ENCODE measurements around the gene METTL8. TPM values are rescaled to one million over a fixed set of nuclear protein-coding genes. Genes with fewer than 3 reads are reported as not detected.

The METTL8 gene
- polyA plus RNA-seq, 2 of the 4 experiments (the other 2 are of a cell fraction): 21.8 to 58.3 TPM

DNA sequence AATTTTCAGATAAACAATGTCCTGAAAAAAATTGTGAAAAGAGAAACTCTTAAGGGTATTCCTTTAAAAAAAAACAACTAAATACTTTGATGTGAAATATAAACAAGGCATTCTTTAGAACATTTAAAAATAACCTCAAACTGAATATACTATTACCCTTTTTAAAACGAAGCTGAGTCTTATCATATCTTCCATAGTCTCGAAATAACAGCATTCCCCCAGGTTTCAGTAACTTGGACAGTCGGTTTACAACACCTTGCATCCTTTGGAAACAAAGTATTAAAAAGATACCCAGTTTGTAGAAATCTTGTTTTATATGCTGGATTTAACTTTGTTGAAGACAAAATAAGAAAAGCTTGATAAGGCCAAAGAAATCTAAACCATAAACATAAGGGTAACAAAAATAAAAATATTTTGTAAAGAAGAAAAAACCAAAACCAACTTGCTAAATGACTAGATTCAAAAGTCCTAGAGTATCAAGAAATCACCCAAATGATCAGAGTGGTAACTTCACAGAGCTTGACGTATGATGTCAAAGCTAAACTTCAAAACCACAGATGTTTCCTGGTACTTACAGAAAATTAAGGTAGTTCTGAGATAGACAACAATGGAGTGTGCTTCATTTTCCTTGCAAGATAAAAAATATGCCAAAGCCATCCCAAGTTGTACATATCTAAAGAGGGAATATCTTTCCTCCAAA lies 107.8 kb downstream of the METTL8 start:
- FAIRE-seq (no peak), DNase-seq (ENCODE audit: low read depth in 1 of 2, low spot score in 1 of 2) (no peak), ATAC-seq (no peak)
- no peak for TF ChIP-seq BHLHE40 (IDR thresholded peaks at IDR 0.05; ENCODE audit: low read depth, low read length)
- no peak for TF ChIP-seq MYC (IDR thresholded peaks at IDR 0.05; ENCODE audit: borderline replicate concordance, low read length)
- TF ChIP-seq CBX2 (IDR thresholded peaks at IDR 0.05; ENCODE audit: borderline replicate concordance, low read depth): no peak
- TF ChIP-seq RNF2 (IDR thresholded peaks at IDR 0.05; ENCODE audit: borderline replicate concordance, low read depth): no peak
- TF ChIP-seq, protein P1, sequence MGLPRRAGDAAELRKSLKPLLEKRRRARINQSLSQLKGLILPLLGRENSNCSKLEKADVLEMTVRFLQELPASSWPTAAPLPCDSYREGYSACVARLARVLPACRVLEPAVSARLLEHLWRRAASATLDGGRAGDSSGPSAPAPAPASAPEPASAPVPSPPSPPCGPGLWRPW (IDR thresholded peaks at IDR 0.05): no peak
- no peak for TF ChIP-seq RFX5 (IDR thresholded peaks at IDR 0.05)
- TF ChIP-seq, protein P2, sequence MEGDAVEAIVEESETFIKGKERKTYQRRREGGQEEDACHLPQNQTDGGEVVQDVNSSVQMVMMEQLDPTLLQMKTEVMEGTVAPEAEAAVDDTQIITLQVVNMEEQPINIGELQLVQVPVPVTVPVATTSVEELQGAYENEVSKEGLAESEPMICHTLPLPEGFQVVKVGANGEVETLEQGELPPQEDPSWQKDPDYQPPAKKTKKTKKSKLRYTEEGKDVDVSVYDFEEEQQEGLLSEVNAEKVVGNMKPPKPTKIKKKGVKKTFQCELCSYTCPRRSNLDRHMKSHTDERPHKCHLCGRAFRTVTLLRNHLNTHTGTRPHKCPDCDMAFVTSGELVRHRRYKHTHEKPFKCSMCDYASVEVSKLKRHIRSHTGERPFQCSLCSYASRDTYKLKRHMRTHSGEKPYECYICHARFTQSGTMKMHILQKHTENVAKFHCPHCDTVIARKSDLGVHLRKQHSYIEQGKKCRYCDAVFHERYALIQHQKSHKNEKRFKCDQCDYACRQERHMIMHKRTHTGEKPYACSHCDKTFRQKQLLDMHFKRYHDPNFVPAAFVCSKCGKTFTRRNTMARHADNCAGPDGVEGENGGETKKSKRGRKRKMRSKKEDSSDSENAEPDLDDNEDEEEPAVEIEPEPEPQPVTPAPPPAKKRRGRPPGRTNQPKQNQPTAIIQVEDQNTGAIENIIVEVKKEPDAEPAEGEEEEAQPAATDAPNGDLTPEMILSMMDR (IDR thresholded peaks at IDR 0.05): no peak
- TF ChIP-seq HOXB13 (CRISPR knock-in tag; IDR thresholded peaks at IDR 0.05; ENCODE audit: low read depth): no peak
- TF ChIP-seq RCOR1 (IDR thresholded peaks at IDR 0.05; ENCODE audit: low read depth, low read length): no peak
- TF ChIP-seq ZNF302 (CRISPR knock-in tag; IDR thresholded peaks at IDR 0.05): no peak
- TF ChIP-seq ZC3H11A (IDR thresholded peaks at IDR 0.05): no peak
- TF ChIP-seq HEYL (CRISPR knock-in tag; IDR thresholded peaks at IDR 0.05): no peak
- TF ChIP-seq ZFP36 (IDR thresholded peaks at IDR 0.05; ENCODE audit: borderline replicate concordance, partially characterized antibody): no peak
- no peak for TF ChIP-seq CHD4 (IDR thresholded peaks at IDR 0.05; ENCODE audit: borderline replicate concordance)
- no peak for TF ChIP-seq CBX8 (IDR thresholded peaks at IDR 0.05)
- Histone ChIP-seq H3K9me3 (no peaks in the 10 kb centered on the region), H3K4me3 (no peak overlapping the region), H3K4me2 (no peak overlapping the region), H3K27ac (no peak overlapping the region), H3K4me1 (no peaks in the 10 kb centered on the region)
- CTCF ChIA-PET: interaction anchor here (1.3 to 1.6 kb wide), 3 partner anchors 10 to 353 kb away, joined by 3 to 4 read pairs (median 4); no protein-coding TSS in a partner anchor
- 93% methylated on average over 4 of the region's 4 CpGs for WGBS (ENCODE audit: missing lambda C conversion rate)
- POLR2A ChIA-PET: no interaction called here

DNA sequence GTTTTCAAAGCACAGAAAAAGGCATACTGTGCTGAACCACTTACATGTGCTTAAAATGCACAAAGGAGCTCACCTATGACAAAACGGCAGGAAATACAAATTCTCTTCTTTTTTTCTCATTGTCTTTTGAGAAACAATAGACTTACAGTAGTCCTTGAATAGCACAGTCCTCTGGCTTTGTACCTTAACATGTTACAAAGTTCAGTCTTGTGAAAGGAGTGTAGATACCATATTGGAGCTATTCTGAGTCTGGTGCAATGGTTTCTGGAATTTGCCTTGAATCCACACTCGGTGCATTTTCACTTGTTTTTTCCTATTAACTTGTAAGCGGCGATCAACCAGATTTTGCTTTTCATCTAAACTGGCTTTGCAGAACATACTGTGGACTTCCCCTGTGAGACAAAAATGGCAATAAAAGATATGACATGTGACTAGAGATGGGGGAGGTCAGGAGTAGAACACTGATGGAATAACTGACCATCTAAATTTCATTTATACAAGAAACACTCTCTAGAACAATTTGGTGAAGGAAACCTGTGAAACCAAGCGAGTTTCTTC lies 109.7 kb downstream of the METTL8 start:
- Histone ChIP-seq H3K4me1 (no peaks in the 10 kb centered on the region), H3K9me3 (no peaks in the 10 kb centered on the region), H3K27ac (no peak overlapping the region), H3K4me3 (no peak overlapping the region), H3K4me2 (no peak overlapping the region)
- no peak for ATAC-seq
- POLR2A ChIA-PET: no interaction called here
- 81% methylated on average over 5 of the region's 5 CpGs for WGBS (ENCODE audit: missing lambda C conversion rate)
- no peak for FAIRE-seq
- no peak for TF ChIP-seq RAD21 (conservative IDR thresholded peaks at IDR 0.05 in 1 of 2, IDR thresholded peaks at IDR 0.05 in 1 of 2)
- no peak for TF ChIP-seq ZFP36 (IDR thresholded peaks at IDR 0.05; ENCODE audit: borderline replicate concordance, partially characterized antibody)
- no peak for TF ChIP-seq RCOR1 (IDR thresholded peaks at IDR 0.05; ENCODE audit: low read depth, low read length)
- TF ChIP-seq NPAS2 (CRISPR knock-in tag; IDR thresholded peaks at IDR 0.05; ENCODE audit: borderline replicate concordance): no peak
- TF ChIP-seq ESRRA (IDR thresholded peaks at IDR 0.05; ENCODE audit: borderline replicate concordance, low read length): no peak
- TF ChIP-seq CHD2 (IDR thresholded peaks at IDR 0.05; ENCODE audit: low read length, partially characterized antibody): no peak
- TF ChIP-seq FOSL2 (IDR thresholded peaks at IDR 0.05): no peak
- TF ChIP-seq FOSL2 (CRISPR knock-in tag; IDR thresholded peaks at IDR 0.05): no peak
- TF ChIP-seq FOSB (CRISPR knock-in tag; IDR thresholded peaks at IDR 0.05): no peak
- no peak for DNase-seq (ENCODE audit: low read depth in 1 of 2, low spot score in 1 of 2)
- CTCF ChIA-PET: no interaction called here

DNA sequence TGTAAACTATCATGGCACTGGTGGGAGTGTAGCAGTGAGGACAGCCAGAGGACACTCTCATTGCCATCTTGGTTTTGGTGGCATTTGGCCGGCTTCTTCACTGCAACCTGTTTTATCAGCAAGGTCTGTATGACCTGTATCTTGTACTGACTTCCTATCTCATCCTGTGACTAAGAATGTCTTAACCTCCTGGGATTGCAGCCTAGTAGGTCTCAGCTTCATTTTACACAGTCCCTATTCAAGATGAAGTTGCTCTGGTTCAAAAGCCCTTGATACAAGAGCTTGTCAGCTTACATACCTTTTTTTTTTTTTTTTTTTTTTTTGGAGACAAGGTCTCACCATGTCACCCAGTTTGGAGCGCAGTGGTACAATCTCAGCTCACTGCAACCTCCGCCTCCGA lies 110.9 kb downstream of the METTL8 start:
- H3K4me1 ChIP-seq: no peaks in the 10 kb centered on the region
- WGBS (ENCODE audit: missing lambda C conversion rate): 100% methylated on average over 4 of the region's 4 CpGs
- no peak for FAIRE-seq
- no peak overlapping the region for H3K4me2 ChIP-seq
- no peak for DNase-seq (ENCODE audit: low read depth in 1 of 2, low spot score in 1 of 2)
- H3K9me3 ChIP-seq: no peaks in the 10 kb centered on the region
- ChIA-PET CTCF (no interaction called here), POLR2A (no interaction called here)
- ATAC-seq: no peak
- H3K4me3 ChIP-seq: no peak overlapping the region
- no peak overlapping the region for H3K27ac ChIP-seq
- TF ChIP-seq HOXA7 (CRISPR knock-in tag; IDR thresholded peaks at IDR 0.05) (no peak), ZFP36 (IDR thresholded peaks at IDR 0.05; ENCODE audit: borderline replicate concordance, partially characterized antibody) (no peak), TFCP2L1 (CRISPR knock-in tag; IDR thresholded peaks at IDR 0.05) (no peak), RNF2 (IDR thresholded peaks at IDR 0.05; ENCODE audit: borderline replicate concordance, low read depth) (no peak), NFE2L2 (conservative IDR thresholded peaks at IDR 0.05; ENCODE audit: low read length) (no peak), BHLHE40 (IDR thresholded peaks at IDR 0.05; ENCODE audit: low read depth, low read length) (no peak), CBX2 (IDR thresholded peaks at IDR 0.05; ENCODE audit: borderline replicate concordance, low read depth) (no peak)
- TF ChIP-seq, protein P3, sequence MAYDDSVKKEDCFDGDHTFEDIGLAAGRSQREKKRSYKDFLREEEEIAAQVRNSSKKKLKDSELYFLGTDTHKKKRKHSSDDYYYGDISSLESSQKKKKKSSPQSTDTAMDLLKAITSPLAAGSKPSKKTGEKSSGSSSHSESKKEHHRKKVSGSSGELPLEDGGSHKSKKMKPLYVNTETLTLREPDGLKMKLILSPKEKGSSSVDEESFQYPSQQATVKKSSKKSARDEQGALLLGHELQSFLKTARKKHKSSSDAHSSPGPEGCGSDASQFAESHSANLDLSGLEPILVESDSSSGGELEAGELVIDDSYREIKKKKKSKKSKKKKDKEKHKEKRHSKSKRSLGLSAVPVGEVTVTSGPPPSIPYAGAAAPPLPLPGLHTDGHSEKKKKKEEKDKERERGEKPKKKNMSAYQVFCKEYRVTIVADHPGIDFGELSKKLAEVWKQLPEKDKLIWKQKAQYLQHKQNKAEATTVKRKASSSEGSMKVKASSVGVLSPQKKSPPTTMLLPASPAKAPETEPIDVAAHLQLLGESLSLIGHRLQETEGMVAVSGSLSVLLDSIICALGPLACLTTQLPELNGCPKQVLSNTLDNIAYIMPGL (CRISPR knock-in tag; IDR thresholded peaks at IDR 0.05; ENCODE audit: borderline replicate concordance): no peak
- TF ChIP-seq, protein P4, sequence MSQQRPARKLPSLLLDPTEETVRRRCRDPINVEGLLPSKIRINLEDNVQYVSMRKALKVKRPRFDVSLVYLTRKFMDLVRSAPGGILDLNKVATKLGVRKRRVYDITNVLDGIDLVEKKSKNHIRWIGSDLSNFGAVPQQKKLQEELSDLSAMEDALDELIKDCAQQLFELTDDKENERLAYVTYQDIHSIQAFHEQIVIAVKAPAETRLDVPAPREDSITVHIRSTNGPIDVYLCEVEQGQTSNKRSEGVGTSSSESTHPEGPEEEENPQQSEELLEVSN (IDR thresholded peaks at IDR 0.05; ENCODE audit: borderline replicate concordance, low read depth): no peak
- TF ChIP-seq, protein P5, sequence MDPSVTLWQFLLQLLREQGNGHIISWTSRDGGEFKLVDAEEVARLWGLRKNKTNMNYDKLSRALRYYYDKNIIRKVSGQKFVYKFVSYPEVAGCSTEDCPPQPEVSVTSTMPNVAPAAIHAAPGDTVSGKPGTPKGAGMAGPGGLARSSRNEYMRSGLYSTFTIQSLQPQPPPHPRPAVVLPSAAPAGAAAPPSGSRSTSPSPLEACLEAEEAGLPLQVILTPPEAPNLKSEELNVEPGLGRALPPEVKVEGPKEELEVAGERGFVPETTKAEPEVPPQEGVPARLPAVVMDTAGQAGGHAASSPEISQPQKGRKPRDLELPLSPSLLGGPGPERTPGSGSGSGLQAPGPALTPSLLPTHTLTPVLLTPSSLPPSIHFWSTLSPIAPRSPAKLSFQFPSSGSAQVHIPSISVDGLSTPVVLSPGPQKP (IDR thresholded peaks at IDR 0.05; ENCODE audit: low read depth, low read length): no peak

Data from A549 (cell line).